ENCODE results near the gene NR4A1. TPM values are rescaled to one million over a fixed set of nuclear protein-coding genes. Genes with fewer than 3 reads are reported as not detected.

The NR4A1 gene
- total RNA-seq, 6 donors from 2014 or later: 88.3 to 202 (median 156) TPM

- 0% methylated on average over 11 of the region's 70 CpGs; no CpG with 5 or more reads in 1 of the 2 donors for WGBS, 2 donors
- TF ChIP-seq EP300 (IDR thresholded peaks at IDR 0.05) (no peak), CTCF (IDR thresholded peaks at IDR 0.05) (peak; percentile 97 to 99 (median 98)), POLR2A (IDR thresholded peaks at IDR 0.05) (peak in 1 of 4 donors; percentile 23), POLR2AphosphoS5 (IDR thresholded peaks at IDR 0.05) (peak; percentile 36)
Observed at GRCh38 chr12:52023182-52023975, 27.9 kb upstream of the NR4A1 start.

GRCh38 chr12:52023976-52024688, 27.1 kb upstream of the NR4A1 start:
- Histone ChIP-seq H3K36me3 (no peaks in the 10 kb centered on the region), H3K27ac (peak overlapping the region; percentile 67 to 89 (median 85)), H3K4me3 (peak overlapping the region in 3 of 4 donors; percentile 45 to 61 (median 52)), H3K4me1 (peaks cover 34 to 49% (median 43%) of the 10 kb centered on the region in 4 donors), H3K27me3 (no peaks in the 10 kb centered on the region), H3K9me3 (no peaks in the 10 kb centered on the region)
- ATAC-seq (ENCODE audit: low FRiP score in 2 of 2) (no peak), DNase-seq (no peak)
- TF ChIP-seq EP300 (IDR thresholded peaks at IDR 0.05) (no peak), CTCF (IDR thresholded peaks at IDR 0.05) (no peak), POLR2AphosphoS5 (IDR thresholded peaks at IDR 0.05) (no peak), POLR2A (IDR thresholded peaks at IDR 0.05) (no peak)
- 33 to 49% methylated on average over 10 to 16 of the region's 20 CpGs for WGBS, 2 donors

More at GRCh38 chr12:52023182-52023975, 27.9 kb upstream of the NR4A1 start:
- Histone ChIP-seq H3K4me1 (peaks cover 34 to 49% (median 43%) of the 10 kb centered on the region in 4 donors), H3K27ac (peak overlapping the region; percentile 67 to 89 (median 85)), H3K36me3 (no peaks in the 10 kb centered on the region), H3K4me3 (peak overlapping the region; percentile 36 to 61 (median 48)), H3K27me3 (no peaks in the 10 kb centered on the region), H3K9me3 (no peaks in the 10 kb centered on the region)
- peak; percentile 92 to 98 for DNase-seq
- peak; percentile 77 to 89 for ATAC-seq (ENCODE audit: low FRiP score in 2 of 2)

GRCh38 chr12:52024845-52025230, 26.4 kb upstream of the NR4A1 start:
- peak in 1 of 2 donors; percentile 53 for DNase-seq
- WGBS, 2 donors: 58 to 70% methylated on average over 15 of the region's 15 CpGs
- H3K4me3 ChIP-seq: peak overlapping the region in 3 of 4 donors; percentile 15 to 61 (median 32)

GRCh38 chr12:52026263-52026662, 25.0 kb upstream of the NR4A1 start:
- no peak for ATAC-seq (ENCODE audit: low FRiP score in 2 of 2)
- Histone ChIP-seq H3K9me3 (no peaks in the 10 kb centered on the region), H3K27me3 (no peaks in the 10 kb centered on the region), H3K4me3 (no peak overlapping the region), H3K36me3 (no peaks in the 10 kb centered on the region), H3K4me1 (peaks cover 34 to 43% (median 39%) of the 10 kb centered on the region in 4 donors), H3K27ac (peak overlapping the region; percentile 83 to 89 (median 85))
- WGBS, 2 donors: 16 to 60% methylated on average over 2 to 5 of the region's 5 CpGs
- no peak for DNase-seq
- TF ChIP-seq POLR2AphosphoS5 (IDR thresholded peaks at IDR 0.05): no peak
- TF ChIP-seq EP300 (IDR thresholded peaks at IDR 0.05): no peak
- no peak for TF ChIP-seq CTCF (IDR thresholded peaks at IDR 0.05)
- TF ChIP-seq POLR2A (IDR thresholded peaks at IDR 0.05): no peak

More at GRCh38 chr12:52024845-52025230, 26.4 kb upstream of the NR4A1 start:
- Histone ChIP-seq H3K4me1 (peaks cover 34 to 49% (median 43%) of the 10 kb centered on the region in 4 donors), H3K27me3 (no peaks in the 10 kb centered on the region), H3K36me3 (no peaks in the 10 kb centered on the region), H3K9me3 (no peaks in the 10 kb centered on the region), H3K27ac (peak overlapping the region; percentile 83 to 89 (median 85))
- TF ChIP-seq CTCF (IDR thresholded peaks at IDR 0.05): no peak
- TF ChIP-seq POLR2A (IDR thresholded peaks at IDR 0.05): no peak
- no peak for TF ChIP-seq POLR2AphosphoS5 (IDR thresholded peaks at IDR 0.05)
- peak in 1 of 2 donors; percentile 57 for ATAC-seq (ENCODE audit: low FRiP score in 2 of 2)

Measured in upper lobe of left lung (tissue), 6 donors.